GM12873 (cell line): ENCODE data around the gene GSKIP.

Source experiments
- TF ChIP-seq, protein P1 (sequence below): IDR thresholded peaks from 2 replicates; pipeline ENCODE4 v1.5.1; 2012; ENCODE audit warnings: low read depth, mild to moderate bottlenecking, moderate library complexity, low read length, control low read depth; ENCODE audit not compliant: insufficient read depth; ENCODE audit errors: missing control alignments

GSKIP gene, protein sequence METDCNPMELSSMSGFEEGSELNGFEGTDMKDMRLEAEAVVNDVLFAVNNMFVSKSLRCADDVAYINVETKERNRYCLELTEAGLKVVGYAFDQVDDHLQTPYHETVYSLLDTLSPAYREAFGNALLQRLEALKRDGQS

DNA sequence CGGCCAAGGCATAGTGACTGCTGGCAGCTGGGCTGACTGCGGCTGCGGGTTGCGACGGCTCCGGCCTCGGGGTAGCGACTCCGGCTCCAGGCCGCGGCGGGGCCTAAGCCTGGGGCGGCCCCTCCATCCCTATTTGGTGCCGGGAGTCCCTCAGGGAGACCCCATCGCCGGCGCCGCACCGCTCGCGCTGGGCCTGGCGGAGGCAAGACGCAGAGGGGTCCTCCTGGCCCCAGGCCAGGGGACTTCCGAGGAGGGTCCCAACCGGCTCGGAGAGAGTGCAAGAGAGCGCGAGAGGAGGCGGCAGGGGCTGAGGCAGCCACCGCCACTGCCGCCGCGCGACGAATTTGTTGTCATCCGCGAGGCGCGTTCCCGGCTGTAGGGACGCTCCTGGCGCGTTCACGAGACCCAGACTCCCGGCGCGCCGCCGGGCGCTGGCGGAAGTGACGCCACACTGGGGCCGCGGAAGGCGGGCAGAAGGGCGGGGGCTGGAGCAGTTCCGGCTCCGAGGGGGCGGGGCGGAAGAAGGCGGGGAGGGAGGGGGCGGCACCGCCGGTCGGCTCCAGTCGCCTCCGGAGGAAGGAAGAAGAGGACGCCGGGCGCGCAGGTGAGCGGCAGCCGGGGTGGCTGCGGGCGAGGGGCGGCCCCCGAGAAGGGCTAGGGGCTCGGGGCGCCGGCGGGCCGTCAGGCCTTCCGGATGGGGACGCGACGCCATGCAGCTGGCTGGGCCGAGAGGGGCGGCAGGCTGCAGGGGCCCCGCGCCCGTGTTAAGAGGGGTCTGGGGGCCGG, at the start of gene GSKIP, which contains the start of gene ATG2B:
TSS of gene GSKIP (plus strand) at position 562 of the 786 bp plus-strand sequence. CDS start 18,722 bp downstream, outside the sequence.
TSS of gene ATG2B (minus strand) at position 377 of the 786 bp plus-strand sequence. CDS start at position 12, 365 bp downstream.
- TF ChIP-seq, protein P1, sequence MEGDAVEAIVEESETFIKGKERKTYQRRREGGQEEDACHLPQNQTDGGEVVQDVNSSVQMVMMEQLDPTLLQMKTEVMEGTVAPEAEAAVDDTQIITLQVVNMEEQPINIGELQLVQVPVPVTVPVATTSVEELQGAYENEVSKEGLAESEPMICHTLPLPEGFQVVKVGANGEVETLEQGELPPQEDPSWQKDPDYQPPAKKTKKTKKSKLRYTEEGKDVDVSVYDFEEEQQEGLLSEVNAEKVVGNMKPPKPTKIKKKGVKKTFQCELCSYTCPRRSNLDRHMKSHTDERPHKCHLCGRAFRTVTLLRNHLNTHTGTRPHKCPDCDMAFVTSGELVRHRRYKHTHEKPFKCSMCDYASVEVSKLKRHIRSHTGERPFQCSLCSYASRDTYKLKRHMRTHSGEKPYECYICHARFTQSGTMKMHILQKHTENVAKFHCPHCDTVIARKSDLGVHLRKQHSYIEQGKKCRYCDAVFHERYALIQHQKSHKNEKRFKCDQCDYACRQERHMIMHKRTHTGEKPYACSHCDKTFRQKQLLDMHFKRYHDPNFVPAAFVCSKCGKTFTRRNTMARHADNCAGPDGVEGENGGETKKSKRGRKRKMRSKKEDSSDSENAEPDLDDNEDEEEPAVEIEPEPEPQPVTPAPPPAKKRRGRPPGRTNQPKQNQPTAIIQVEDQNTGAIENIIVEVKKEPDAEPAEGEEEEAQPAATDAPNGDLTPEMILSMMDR, result no peak

DNA sequence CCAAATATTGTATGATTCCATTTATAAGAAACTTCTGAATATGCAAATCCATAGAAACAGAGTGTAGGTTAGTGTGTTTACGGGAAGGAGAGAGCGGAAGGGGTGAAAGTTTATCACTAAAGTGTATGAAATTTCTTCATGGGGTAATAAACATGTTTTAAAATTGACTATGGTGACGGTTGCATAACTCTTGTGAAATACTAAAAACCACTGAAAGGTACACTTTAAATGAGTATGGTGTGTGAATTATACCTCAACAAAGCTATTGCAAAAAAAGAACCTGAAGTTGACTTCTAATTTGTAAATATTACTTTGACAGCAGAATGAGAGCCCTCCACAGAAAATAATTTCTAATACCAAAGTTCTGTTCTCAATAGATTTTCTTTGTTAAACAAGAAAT, 47.2 kb upstream of the GSKIP start:
- TF ChIP-seq, protein P1, result no peak

DNA sequence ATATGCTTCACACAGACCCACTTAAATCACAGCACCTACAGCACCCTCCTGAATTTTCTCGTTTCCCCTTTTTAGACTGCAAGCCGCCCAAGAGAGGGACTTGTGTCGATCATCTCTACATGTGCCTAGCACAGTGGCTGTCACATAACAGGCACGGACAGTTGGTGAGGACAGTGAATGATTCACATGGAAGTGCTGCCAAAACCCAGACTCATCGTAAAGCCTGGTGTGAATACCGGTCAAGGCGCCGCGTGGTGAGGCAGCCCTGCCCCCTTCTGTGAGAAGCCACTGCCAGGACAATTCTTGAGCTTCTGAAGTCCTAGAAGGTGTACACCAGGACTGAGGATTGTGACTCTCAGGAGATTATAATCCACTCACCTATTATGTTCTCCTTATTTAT, 44.5 kb upstream of the GSKIP start:
- TF ChIP-seq, protein P1, result no peak

DNA sequence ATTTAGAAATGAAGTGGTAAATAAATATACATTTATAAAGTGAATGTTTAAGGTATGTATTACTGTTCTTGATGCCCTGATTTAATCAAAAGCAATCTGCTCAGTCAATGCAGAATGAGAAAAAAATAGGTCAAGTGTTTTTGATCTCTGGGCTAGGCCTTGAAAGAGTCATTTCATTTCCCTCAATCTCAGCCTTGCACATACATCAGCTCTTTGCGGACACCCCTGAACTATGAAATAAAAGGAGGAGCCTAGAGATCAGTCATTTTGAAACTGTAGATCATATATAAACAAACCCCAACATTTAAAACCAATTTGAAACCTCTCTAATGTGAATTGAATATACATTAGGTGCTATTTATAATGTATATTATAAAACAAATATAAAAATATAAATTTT, 42.7 kb upstream of the GSKIP start:
- TF ChIP-seq, protein P1, result no peak

DNA sequence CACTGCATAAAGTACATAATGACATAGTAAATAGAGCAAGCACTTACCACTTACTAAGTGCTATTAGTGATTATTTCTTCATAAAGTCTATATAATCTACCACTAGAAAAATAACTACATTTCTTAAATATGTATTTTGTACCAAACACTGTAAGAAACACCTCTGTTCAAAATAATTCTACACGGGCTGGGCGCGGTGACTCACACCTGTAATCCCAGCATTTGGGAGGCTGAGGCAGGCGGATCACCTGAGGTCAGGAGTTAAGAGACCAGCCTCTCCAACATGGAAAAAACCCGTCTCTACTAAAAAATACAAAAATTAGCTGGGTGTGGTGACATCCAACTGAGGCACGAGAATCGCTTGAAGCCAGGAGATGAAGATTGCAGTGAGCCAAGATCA, 39.1 kb upstream of the GSKIP start:
- TF ChIP-seq, protein P1, result no peak

DNA sequence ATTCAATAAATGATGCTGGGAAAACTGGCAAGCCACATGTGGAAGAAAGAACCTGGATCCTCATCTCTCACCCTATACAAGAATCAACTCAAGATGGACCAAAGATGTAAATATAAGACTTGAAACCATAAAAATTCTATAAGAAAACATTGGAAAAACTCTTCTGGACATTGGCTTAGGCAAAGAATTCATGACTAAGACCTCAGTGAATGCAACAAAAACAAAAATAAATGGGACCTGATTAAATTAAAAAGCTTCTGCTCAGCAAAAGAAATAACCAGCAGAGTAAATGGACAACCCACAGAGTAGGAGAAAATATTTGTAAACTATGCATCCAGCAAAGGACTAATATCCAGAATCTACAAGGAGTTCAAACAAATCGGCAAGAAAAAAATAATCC, 24.8 kb upstream of the GSKIP start:
- TF ChIP-seq, protein P1, result no peak

DNA sequence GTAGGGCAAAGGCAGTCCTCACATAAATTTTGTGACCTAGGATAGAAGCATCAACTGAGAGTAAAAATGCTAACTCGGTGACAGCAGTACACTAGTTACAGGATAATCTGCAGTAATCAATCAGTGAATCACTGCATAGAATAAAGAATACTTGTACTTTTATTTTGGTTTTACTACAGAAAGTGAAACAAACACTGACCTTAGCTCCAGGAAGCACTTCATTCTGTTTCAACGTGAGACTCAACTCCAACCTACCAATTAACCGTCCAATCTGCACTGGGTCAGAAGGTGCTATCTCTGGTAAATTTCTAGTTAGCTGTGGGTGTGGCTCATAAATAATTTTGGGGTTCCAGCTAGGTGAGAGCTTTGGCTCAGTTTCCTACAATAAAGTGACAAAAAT, 22.0 kb upstream of the GSKIP start:
- TF ChIP-seq, protein P1, result no peak
